HG03159 (cell line): ENCODE data around the gene AKAP14.
"Not testable (repeated sequence)": the region's sequence is repeated elsewhere in the genome, so short reads cannot be mapped to it uniquely, and the experiment has no call there.

Experiments
- ATAC-seq: cut with Tn5 transposase; IDR thresholded peaks from one replicate; pipeline ENCODE4 v1.9.1; 2021; ENCODE audit warnings: mild to moderate bottlenecking, moderate library complexity; ENCODE audit not compliant: unreplicated experiment

AKAP14 gene

DNA sequence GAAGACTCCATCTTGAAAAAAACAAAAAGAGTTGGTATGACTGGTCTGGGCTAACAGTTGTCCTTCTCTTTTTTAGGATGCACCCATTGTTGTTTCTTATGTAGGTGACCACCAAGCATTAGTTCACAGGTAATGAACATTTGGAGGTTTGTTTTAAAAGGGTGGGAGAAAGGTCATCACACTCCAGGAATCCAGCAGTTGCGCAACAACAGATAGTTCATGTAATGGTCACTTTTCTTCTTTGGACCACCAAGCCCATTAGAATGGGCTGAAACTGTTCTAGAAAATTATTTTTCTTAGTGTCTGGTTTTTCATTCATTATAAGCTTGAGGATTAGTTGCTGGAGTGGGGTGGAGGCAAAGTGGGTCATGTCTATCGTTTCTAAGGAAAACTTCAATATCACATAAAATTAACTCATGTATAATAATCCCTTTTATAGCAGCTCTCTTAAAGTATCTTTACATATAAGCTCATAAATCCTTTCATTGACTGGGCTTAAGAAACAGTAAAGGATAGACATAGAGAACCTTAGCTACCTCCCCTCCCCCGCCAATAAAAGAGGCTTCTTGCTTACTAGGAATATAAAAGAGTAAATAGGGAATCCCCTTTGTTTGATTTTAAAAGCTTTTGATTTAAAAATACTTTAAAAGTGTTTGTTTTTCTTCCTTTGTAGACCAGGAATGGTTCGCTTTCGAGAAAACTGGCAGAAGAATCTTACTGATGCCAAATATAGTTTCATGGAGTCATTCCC is 24.3 kb downstream of the AKAP14 start:
- ATAC-seq: no peak

DNA sequence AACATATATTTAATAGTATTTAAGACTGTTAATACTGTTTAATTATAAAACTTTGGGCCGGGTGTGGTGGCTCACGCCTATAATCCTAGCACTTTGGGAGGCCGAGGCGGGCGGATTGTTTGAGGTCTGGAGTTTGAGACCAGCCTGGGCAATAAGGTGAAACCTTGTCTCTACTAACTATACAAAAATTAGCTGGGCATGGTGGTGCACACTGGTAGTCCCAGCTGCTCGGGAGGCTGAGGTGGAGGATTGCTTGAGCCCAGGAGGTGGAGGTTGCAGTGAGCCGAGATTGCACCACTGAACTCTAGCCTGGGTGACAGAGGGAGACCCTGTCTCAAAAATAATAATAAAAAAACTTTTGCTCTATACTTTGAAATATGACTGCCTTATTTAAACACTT is 26.7 kb downstream of the AKAP14 start:
- not testable (repeated sequence) for ATAC-seq

DNA sequence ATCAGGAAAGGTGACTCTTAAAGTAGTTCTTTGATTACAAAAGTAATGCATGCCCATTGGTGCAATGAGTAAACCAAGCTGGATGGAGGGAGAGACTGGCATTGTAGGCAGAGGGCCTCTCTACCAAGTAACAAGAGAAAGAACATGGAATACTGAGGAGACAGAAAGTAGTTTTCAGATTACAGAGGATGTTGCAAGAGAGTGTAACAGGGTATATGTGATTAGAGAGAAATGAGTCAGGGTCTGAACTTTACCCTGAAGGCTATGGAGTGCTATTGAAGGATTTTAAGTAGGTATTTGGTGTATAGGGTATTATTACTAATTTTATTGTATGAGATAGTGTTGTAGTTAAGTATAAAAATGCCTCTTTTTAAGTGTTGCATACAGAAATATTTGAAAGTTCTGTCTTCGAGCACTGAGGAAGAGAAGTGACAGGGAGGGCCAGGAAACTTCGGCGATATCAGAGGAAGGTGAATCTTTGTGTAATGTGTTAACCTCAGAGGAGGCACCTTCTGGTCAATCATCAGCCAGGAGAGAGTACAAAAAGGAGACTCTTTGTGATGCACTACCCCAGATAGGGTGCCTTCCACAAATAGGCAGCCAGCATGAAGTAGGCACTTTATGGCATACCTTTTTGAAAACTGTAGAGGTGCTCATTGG is 39.7 kb downstream of the AKAP14 start:
- ATAC-seq: no peak

- ATAC-seq: no peak
These were observed 45.6 kb downstream of the AKAP14 start for GRCh38 chrX:119941336-119941735.

- ATAC-seq: no peak
These were observed 46.6 kb downstream of the AKAP14 start for GRCh38 chrX:119942173-119942819.

GRCh38 chrX:119942831-119943184 is 47.1 kb downstream of the AKAP14 start:
- peak; percentile 17 for ATAC-seq

- ATAC-seq: peak; percentile 79
These were observed 47.7 kb downstream of the AKAP14 start, which contains the start of gene NKAP for GRCh38 chrX:119943185-119943988. Gene NKAP (minus strand): TSS chrX:119943751. CDS start chrX:119943605, 146 bp downstream.

DNA sequence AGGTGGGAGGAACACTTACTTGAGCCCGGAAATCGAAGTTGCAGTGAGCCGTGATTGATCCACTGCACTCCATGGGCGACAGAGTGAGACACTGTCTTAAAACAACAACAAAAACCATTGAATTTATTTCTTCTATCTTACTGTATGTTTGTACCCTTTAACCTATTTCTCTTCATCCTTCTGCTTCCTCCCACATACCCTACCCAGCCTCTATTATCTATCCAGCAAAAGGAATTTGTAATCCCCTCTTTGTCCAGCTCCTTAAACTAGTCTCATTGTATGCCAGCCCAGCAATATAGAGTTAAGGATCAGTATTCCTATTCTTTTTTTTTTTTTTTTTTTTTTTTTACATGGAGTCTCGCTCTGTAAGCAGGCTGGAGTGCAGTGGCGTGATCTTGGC is 49.8 kb downstream of the AKAP14 start:
- ATAC-seq: no peak

DNA sequence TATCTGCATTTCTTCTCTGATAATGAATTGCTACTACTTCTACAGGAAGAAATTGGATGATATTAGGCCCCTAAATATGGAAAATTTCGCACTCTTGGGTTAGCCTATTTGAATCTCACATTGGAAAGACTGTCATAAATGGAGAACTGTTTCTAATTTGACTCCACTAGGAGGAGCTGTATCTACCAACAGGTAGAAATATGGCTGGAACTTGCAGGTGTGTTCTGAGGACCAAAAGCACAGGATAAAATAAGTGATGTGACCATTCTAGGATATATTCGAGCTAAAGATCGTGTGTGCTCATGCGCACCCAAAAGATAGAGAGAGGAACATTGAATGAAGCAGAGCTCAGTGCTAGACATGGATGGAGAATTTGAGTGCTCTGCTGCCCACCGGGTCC is 52.7 kb downstream of the AKAP14 start:
- no peak for ATAC-seq

DNA sequence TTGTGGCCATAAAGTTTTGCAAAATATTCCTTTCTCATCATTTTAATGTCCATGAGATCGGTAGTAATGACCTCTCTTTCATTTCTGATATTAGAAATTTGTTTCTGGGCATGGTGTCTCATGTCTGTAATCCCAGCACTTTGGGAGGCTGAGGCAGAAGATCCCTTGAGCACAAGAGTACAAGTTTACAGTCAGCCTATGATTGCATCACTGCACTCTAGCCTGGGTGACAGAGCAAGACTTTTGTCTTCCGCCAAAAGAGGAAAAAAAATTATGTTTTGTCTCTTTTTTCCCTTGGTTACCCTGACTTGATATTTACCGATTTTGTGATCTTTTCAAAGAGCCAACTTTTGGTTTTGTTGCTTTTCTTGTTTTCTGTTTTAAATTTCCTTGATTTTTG is 58.7 kb downstream of the AKAP14 start:
- ATAC-seq: no peak

GRCh38 chrX:119955807-119956570 is 60.3 kb downstream of the AKAP14 start:
- not testable (repeated sequence) for ATAC-seq

GRCh38 chrX:119960625-119961024 is 64.9 kb downstream of the AKAP14 start:
- no peak for ATAC-seq

DNA sequence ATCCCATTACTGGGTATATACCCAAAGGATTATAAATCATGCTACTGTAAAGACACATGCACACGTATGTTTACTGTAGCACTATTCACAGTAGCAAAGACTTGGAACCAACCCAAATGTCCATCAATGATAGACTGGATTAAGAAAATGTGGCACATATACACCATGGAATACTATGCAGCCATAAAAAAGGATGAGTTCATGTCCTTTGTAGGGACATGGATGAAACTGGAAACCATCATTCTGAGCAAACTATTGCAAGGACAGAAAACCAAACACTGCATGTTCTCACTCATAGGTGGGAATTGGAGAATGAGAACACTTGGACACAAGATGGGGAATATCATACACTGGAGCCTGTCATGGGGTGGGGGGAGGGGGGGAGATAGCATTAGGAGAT is 71.1 kb downstream of the AKAP14 start:
- ATAC-seq: not testable (repeated sequence)
